ENCODE results near the gene CDH6.

- TF ChIP-seq CTCF (IDR thresholded peaks at IDR 0.05; ENCODE audit: extremely low read depth in 1 of 2, insufficient read depth in 1 of 2, low read depth in 1 of 2, low read length in 2 of 2) (no peak), MYC (IDR thresholded peaks at IDR 0.05; ENCODE audit: low read depth, low read length) (no peak), MAX (IDR thresholded peaks at IDR 0.05; ENCODE audit: insufficient read depth, insufficient read length) (no peak), EZH2 (IDR thresholded peaks at IDR 0.05; ENCODE audit: borderline replicate concordance, low read depth, low read length, severe bottlenecking) (no peak), POLR2A (IDR thresholded peaks at IDR 0.05; ENCODE audit: low read depth, low read length) (no peak), POLR2AphosphoS5 (IDR thresholded peaks at IDR 0.05; ENCODE audit: insufficient read depth, low read depth, low read length) (no peak), JUN (IDR thresholded peaks at IDR 0.05; ENCODE audit: borderline replicate concordance, insufficient read depth, insufficient read length, low read depth) (no peak), FOS (IDR thresholded peaks at IDR 0.05; ENCODE audit: borderline replicate concordance, insufficient read depth, low read length) (no peak), GATA2 (IDR thresholded peaks at IDR 0.05; ENCODE audit: insufficient read depth, insufficient read length, low read depth, low read length) (no peak)
Measured at GRCh38 chr5:31161781-31162181, 31.7 kb upstream of the CDH6 start.
